ENCODE results near the gene CADPS.

Gene CADPS

DNA sequence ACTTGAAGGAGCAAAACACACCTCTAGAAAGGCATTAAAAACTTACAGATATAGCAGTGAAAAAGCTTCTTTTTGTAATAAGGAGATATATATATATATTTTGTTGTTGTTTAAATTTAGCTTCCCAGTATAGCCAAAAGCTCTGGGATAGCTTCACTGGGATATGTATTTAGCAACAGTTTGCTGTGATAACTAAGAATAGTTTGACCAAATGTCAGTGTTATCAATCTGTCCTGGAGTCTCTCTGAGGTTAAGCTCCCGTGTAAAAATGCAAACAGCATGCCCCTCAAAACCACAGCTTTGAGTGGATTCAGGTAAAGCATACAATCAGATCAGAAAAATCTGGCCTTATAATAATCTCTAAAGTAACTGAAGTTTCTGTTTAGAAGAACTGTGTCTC lies 2.9 kb downstream of the CADPS start:
- no peak for DNase-seq

DNA sequence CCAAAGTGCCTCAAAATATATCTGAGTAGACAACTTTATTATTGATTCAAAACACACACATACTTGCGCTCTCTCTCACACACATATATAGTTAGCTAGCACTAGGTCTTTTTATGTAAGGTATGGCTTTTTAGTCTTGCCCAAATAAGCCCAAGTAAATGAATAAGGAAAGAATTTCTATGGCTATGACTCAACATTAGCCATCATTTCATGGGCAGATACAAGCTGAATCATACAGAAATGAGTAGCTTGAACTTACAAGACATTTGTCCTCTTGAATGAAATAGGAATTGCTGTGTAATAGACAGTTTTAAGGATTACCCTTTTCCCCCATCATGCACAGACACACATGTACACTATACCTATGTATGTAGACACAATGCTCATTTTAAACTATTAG lies 4.9 kb downstream of the CADPS start:
- no peak for DNase-seq

DNA sequence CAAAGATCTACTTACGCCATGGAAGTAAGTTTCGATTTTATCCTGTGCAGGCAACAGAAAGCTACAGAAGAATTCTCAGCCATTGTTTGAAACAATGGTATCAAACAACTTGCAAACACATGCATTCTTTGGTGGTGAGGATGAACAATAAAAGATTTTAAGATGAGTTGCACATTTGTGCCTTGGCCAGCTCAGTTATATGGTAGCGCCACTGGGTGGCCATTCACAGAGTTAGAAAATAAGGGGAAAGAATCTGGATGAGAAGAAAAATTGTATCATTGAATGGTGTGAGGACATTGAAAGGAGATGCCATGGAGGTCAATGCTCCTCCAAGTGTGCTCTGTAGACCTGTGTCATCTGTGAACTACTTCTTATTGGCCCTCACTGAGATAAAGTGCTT lies 11.6 kb downstream of the CADPS start:
- no peak for DNase-seq

DNA sequence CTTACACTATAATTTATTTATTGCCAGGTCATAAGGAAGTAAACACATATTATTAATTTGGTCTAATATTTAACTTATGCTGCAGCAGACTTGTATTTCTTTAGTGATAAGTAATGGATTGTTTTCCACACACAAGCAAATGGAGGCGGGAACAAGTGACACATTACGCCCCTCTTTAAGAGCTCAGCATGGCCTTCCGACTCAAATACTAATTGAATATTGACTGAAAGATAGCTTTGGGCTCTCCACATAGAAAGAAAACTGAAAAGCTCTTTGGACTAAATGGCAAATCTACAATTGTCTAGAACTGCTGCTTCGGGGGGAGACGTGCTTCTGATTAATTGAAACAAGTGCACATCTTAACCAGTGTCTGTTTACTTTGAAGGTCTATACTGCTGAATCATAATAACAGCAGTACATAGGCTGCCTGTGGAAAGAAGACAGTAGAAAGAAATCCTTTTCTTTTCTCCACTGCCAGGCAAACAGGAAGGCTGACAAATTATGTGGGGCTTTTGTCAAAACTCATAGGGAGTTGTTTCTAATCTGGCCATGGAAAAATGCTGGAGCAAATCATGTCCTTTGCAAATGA lies 15.9 kb downstream of the CADPS start:
- no peak for DNase-seq

DNA sequence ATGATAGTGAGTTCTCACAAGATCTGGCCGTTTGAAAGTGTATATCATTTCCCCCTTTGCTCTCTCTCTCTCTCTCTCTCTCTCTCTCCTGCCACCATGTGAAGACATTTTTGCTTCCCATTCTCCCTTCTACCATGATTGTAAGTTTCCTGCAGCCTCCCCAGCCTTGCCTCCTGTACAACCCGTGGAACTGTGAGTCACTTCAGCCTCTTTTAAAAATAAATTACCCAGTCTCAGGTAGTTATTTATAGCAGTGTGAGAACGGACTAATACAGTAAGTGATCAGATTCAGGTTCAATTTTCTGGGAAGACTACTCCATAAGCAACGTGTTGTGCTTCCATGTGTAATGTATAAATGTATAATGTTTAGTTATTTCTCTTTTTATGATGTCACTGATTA lies 29.2 kb downstream of the CADPS start:
- no peak for DNase-seq

DNA sequence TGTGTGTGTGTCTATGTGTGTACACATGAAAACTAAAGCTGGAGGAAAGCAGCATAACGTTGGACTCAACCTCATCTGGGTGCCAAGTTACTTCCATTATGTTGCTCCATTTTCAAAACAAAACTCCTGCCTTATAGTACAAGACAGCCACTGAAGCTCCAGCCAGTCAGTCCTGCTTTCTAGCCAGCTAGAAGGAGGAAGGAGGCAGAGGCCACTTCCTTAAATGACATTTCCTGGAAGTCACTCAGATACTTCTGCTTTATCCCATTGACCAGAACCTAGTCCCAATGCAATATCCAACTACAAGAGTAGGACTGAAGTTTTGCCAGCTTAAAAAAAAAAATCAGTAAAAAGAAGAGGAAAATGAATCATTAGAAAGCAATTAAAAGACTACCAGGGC lies 31.7 kb downstream of the CADPS start:
- no peak for DNase-seq

DNA sequence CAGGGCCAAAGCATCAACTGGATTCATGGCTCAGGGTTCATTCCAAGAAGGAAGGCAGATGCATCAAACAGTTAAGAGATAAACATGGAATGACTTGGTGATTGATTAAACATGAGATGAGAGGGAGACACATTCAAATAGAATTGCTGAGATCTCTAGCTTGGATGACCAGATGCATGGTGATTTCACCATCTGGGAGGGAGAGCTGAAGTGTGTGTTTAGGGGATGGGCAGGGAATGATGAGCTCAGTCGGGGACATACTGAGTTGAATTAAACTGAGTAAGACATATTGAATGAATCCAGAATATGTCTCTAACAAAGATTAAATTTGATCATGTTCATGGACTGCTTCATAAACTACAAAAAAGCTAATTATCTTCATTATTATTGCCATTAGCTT lies 35.5 kb downstream of the CADPS start:
- DNase-seq, result no peak

DNA sequence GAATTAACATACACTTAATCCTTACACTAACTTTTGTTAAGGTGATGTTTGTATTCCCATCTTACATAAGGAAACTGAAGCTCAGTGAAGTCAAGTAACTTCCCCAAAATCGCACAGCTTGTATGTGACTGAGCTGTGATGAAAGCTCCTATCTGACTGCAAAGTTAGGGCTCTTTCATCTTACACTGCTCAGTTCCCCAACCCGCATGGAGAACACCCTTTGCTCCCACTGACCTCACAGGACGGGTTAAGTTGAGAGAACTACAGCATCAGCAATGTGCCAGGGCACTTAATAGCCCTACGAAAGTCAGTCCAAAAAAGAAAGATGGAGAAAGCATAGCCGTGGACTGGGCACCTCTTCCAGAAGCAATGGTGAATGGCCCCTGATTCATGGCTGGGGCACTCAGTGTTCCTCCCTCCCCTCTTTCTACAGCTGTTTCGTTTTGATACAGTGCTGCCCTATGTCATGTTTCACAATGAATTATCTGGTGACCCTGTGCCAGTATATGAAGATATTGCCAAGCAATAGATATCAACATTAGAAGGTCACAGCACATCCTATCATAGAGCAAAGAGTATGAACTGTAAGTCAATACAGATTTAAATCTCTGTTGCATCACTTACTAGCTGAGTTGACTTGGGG lies 38.0 kb downstream of the CADPS start:
- no peak for DNase-seq

DNA sequence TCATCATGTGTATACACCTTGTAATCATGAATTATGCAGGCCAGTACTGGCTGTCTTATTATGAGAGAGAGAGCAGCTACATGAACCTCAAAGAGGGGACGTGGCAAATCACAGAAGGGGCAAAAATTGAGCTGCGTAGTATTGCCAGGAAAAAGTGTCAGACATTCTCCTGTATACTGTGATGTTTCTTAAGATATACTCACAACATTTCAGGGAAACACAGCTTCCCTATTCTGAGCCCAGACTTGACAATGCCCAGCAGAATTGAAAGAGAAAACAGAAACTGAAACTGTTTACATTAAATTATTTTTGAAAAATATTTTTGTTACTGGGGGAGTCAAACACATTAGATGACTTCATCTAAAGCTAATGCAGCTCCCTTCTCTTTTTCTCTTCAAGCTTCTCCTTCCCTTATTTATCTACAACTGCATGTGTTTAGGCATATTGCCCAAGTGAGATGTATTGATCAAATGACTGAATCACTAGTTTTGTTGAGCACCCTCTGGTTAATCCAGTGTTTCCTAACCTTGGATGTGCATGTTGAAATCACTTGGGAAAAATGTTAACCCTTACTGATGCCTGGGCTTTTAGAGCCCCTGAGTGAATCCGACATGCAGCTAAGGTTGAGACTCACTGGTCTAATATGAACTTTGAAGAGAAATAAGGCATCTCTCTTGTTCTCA lies 39.5 kb downstream of the CADPS start:
- DNase-seq, result no peak

DNA sequence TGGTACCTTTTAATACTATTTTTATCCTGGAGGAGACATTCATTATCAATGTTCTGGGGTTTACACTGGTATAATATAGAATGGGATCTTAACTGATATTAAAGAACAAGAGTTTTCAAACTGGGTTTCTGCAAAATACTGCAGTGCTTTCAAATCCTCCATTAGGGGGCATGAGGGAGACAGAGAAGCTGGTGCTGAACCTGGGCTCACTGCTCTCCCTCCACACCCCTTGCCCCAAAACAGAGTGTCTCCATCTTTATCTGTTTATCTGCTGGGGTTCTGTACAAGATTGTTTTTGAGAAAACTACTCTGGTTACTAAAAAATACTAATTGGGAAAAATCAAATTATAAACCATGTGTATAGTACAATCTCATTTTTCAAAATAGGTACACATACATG lies 41.7 kb downstream of the CADPS start:
- DNase-seq, result no peak

DNA sequence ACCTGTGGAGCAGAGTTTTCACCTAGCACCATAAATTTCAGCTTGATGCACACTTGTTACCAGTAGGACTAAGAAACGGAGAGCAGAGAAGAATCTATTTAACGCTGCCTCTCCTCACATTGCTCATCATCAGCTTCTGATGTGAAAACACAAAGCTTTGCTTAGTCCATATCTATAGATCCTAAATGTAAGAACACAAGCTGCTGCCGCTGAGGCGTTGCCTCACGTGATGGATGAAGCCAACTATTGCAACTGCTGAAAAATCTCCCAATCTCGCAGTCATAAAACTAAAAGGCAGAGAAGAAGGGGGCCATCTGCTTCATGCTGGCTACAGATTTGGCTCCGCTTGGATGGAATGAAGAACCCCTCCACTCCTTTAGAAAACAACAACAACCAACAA lies 42.7 kb downstream of the CADPS start:
- no peak for DNase-seq

DNA sequence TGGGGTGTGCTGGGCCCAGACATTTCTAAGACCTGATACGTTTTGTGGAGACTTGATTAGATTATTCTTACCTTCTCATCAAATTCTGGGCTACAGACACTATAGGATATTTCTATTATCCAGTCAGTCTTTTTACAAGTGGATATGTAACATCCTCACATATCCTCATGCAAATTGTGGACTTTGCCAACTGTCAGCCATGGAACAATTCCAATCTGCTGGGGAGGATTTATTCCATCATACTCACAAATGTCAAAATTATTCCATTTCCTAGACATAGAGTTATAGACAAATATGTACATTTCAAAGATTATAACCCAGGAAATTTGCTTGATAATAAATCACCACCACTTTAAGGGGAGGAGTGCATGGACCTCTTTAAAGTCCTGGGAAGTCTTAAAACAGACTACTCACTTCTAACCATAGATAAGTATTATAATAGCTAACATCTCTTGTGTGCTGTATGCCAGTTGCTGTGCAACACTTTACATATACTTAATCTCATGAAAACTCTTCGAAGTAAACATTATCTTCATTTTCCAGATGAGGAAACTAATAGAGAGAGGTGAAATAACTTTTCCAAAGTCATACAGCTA lies 44.4 kb downstream of the CADPS start:
- DNase-seq, result no peak

DNA sequence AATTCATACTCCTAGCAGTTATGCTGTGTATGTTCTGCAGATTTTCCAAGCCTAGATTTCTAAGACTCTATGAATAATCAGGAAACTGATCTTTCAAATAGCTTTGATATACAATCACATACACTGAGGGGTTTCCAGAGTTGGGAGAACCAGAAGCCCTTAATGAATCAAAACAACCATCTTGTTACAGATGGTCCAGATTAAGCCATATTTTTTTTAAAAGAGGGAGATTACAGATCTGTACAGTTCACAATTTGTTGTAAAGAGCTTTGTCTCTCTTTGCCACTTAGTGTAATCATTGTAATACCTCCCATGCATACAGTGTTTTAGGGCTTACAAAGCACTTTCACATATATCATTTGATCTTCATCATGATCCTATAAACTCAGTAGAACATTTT lies 47.7 kb downstream of the CADPS start:
- no peak for DNase-seq

DNA sequence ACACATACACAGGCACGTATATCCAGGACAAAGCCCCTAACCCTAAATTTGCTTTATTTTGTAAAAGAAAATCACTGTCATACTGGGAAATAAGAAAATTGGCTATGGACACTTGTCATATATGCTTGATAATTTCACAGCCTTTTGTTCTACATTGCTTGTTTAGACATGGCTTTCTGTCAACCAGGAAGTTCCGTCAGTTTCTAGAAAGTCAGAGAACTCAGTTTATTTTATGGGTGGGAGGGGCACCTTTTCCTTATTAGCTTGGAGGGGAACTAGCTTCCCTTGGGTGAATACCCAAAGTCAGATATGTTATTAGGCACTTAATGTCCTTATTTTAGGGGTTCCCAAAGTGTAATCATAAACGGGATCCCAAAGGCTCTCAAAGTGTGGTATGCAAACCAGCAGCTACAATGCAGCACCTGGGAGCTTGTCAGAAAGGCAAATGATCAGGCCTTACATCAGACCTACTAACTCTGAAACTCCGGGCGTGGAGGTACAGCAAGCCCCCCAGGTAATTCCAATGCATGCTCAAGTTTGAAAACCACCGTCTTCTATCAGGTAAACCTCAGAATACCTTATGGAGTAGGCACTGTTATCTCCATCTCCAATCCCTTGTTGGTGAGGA lies 50.1 kb downstream of the CADPS start:
- DNase-seq, result no peak

DNA sequence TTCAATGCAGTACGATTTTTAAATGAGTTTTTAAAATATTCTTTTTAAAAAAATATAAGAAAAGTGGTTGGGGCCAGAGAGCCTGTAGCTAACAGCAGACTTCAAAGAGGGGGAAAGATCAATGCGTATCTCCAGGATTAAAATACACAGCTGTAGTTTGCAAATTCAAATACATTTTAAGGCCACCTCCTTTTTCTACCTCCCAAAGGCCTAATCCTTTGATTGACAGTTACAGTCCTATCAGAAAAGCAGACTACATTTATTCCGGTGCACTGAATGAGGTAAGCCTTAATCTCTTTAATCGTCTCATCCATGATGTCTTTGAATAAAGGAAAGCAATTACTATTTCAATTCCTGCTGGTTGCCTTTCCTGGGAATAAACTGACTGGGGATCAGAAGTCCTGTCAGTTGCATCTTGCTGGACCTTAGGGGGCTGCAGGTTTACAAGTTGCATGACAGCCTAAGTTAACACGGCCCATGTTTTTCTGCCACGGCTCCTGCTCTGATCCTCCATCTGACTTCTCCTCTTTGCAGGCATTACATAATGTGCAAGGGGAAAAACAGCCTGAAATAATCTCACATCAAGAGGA lies 51.7 kb downstream of the CADPS start:
- no peak for DNase-seq

DNA sequence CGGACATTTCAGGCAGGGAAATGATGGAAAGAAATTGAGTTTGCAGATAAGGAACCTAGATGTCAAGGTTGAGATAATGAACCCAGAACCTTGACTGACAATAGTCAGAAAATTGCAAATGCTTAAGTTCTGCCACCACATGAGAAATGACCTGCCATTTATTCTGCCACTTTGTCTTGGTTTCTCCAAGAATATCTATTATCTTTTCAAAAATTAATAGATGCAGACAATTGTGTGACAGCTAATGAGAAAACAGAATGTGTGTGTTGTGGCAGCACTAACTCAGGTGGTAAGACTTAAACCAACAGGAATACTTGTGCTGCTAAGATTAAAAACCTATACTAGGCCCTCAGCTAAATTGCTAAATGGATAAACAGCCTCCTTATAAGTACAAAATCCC lies 52.3 kb downstream of the CADPS start:
- DNase-seq, result no peak

DNA sequence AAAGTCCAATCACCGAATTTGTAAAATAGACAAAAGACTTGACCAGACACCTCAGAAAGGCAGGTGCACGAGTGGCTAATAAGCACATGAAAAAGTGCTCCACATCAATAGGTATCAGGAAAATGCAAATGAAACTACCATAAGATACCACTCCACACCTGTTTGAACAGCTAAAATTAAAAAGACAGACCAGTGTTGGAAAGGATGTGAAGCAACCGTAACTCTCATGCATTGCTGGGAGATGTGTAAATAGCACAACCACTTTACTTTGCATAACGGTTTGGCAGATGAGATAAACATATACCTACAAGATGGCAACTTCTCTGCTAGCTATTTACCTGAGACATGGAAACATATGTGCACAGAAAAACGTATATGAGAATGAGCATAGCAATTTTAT lies 56.9 kb downstream of the CADPS start:
- no peak for DNase-seq

DNA sequence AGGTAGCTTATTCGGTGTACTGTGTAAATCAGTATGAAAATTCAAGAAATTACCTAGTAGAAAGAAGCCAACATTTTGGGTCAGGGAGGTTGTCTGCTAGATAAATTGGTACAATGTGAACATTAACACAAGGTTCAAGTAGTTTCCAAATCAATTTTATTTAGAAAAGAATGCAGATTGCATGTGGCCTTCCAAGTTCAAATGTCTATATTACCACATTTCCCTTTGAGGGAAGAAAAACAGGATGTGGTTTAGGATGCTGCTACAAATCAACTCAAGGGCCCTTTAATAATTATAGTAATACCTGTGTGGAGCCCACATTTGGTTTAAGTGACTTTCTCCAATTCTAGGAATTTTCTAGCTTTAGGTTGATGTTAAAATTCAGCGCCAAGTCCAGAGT lies 57.5 kb downstream of the CADPS start:
- DNase-seq, result no peak

DNA sequence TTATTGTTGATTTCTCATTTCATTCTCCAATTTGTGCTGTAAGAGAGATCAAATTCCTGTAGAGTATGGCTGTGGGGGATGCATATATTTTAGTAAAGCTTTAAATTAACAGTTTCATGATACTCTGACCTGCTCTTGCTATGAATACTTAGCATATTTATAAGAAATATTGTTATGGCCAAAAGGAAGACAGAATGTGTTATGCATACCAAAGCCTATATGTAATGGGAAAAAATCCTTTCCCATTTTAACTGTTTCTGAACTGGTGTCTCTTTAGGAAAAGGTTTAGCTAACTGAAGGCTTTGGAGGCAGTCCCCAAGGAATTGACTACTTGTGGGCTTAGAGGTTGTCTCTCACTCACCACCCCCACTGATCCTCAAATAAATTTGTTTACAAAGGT lies 59.2 kb downstream of the CADPS start:
- DNase-seq, result no peak

DNA sequence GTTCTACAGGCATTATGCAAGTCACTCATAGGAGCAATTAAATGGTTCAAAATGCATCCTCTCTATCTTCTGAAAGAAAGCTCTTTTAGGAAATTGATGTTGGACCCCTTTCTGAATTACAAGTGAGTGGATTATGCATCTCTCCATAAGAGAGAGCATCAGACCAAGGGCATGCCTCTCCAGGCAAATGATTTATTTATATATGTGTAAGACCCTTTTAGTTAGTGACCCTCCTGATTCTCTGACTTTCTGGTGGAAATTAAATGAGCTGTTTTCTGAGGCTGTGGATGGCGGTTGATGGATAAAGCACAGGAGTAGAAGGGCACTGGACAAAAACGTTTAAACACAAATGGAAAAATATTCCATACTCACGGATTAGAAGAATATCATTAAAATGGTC lies 62.6 kb downstream of the CADPS start:
- DNase-seq, result no peak

DNA sequence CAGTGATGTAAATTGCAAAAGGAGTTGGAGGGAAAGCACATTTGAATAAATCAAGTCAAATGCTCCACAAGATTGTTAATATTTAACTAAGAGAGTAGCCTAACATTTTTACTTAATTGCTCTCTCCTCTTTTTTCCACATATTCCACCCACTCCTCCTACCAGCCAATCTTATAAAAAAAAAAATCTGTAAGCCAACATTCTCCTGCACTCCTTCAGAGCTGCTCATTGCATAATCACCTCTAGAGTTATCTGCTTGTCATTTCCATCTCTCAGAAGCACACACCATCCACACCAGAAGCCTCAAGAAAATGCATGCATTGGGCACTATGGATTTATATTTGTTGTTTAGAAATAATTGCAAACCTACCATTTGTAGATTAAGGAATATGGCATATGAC lies 64.1 kb downstream of the CADPS start:
- DNase-seq, result no peak

DNA sequence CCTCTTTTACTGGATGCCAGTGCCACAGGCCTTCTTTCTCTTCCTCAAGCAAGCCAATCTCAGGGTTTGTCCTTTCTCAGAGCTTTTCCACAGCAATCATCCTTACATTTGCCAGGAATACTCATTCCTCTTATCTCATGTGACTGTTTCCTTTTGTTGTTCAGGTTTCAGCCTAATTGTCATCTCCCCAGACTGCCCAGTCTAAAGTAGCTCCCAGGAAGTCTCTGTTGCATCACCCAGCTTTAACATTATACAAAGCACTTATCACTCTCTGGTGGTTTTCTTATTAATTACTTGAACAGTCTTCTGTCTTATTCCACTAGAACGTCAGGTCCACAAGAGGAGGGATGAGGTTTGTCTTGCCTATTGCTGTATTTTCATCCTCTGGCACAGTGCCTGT lies 65.8 kb downstream of the CADPS start:
- DNase-seq, result no peak

DNA sequence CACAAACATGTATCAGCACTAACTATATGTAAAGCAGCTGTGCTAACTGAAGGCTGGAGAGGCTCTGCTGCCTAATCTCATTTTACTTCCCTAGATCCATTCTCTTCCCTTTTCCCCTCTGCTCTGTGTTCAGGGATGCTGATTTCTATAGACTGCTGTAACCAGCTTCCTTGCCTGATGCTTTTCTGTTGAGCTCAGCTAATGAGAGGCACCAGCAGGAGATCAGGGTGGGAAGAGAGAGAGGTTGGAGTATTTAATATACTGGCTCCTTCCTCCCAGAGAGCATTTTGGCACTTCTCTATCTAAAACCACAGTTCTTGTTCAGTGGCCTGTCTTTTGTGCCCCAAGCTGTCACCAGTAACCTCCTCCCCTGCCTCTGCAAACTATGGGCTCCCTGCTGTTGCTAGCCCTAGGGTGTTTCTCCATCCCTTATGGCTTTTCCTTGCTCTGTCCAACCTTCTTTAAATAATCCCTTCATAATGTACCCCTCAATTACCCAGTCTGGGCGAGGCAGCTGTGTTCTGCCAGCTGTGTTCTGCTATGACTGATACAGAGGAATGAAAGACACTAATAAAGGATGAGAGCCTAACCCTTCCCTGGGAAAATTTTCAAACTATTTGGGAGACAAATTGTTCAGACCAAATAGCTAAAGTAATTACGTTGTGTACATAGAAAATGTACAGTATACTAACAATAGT lies 69.5 kb downstream of the CADPS start:
- no peak for DNase-seq

Data from CD4-positive, alpha-beta T cell treated with Interleukin-4 for 4 hours (primary cell).